Keratinocyte (primary cell): ENCODE data around the gene DBNL. TPM values are rescaled to one million over a fixed set of nuclear protein-coding genes. Genes with fewer than 3 reads are reported as not detected.

Experiments used
- DNase-seq: peaks from one replicate; pipeline ENCODE4 v3.0.0-alpha.2; 2011; ENCODE audit warnings: low read depth, missing footprints, low spot score
- FAIRE-seq: peaks from 2 replicates; lab custom pipeline; 2011; peaks lifted over from hg19 to GRCh38; lab: Jason Lieb, UNC
- H2AFZ ChIP-seq: 2 replicates; pipeline ENCODE4 v1.6.0; 2012; ENCODE audit warnings: low read length, control low read depth, inconsistent platforms; ENCODE audit not compliant: control insufficient read depth
- H3K27ac ChIP-seq: 2 replicates; pipeline ENCODE4 v1.5.1; 2011; ENCODE audit warnings: low read length; ENCODE audit not compliant: control insufficient read depth, insufficient read depth
- H3K27me3 ChIP-seq: 3 replicates; pipeline ENCODE4 v1.6.0; 2011; ENCODE audit warnings: low read length; ENCODE audit not compliant: control insufficient read depth, insufficient read depth; ENCODE audit errors: extremely low read depth
- H3K36me3 ChIP-seq, 2 experiments: 2 replicates in 1 of 2; 3 replicates in 1 of 2; pipeline ENCODE4 v1.5.1; 2011; ENCODE audit warnings: low read length in 2 of 2, mild to moderate bottlenecking in 1 of 2; ENCODE audit not compliant: control insufficient read depth in 2 of 2, insufficient read depth in 2 of 2; ENCODE audit errors: extremely low read depth in 1 of 2
- H3K4me1 ChIP-seq: 3 replicates; pipeline ENCODE4 v1.5.1; 2011; ENCODE audit warnings: low read length; ENCODE audit not compliant: control insufficient read depth, insufficient read depth; ENCODE audit errors: extremely low read depth
- H3K4me2 ChIP-seq: 3 replicates; pipeline ENCODE4 v1.6.0; 2011; ENCODE audit warnings: low read depth, low read length; ENCODE audit not compliant: control insufficient read depth, insufficient read depth; ENCODE audit errors: extremely low read depth
- H3K4me3 ChIP-seq, 3 experiments: fragments of 200-600 bp in 1 of 3; sonication (generic) in 1 of 3; 2 replicates in 2 of 3; 3 replicates in 1 of 3; pipeline ENCODE4 v1.5.1; 2011 to 2016; ENCODE audit warnings: low read length in 3 of 3, mild to moderate bottlenecking in 3 of 3, control low read depth in 2 of 3, inconsistent platforms in 1 of 3, low read depth in 1 of 3, mixed read lengths in 1 of 3, mixed run types in 1 of 3, moderate library complexity in 1 of 3; ENCODE audit not compliant: control insufficient read depth in 2 of 3, insufficient read depth in 2 of 3; ENCODE audit errors: extremely low read depth in 1 of 3
- H3K79me2 ChIP-seq: 2 replicates; pipeline ENCODE4 v1.6.0; 2012; ENCODE audit warnings: low read length; ENCODE audit not compliant: control insufficient read depth, insufficient read depth
- H3K9ac ChIP-seq: 3 replicates; pipeline ENCODE4 v1.6.0; 2011; ENCODE audit warnings: low read length; ENCODE audit not compliant: control insufficient read depth, insufficient read depth; ENCODE audit errors: extremely low read depth
- H3K9me1 ChIP-seq: 3 replicates; pipeline ENCODE4 v1.6.0; 2011; ENCODE audit warnings: low read length; ENCODE audit not compliant: control insufficient read depth, insufficient read depth; ENCODE audit errors: extremely low read depth
- H3K9me3 ChIP-seq: 2 replicates; pipeline ENCODE4 v1.5.1; 2012; ENCODE audit warnings: low read depth, low read length; ENCODE audit not compliant: control insufficient read depth
- H4K20me1 ChIP-seq: 3 replicates; pipeline ENCODE4 v1.6.0; 2011; ENCODE audit warnings: low read length; ENCODE audit not compliant: control insufficient read depth, insufficient read depth; ENCODE audit errors: extremely low read depth
- CTCF ChIP-seq, 3 experiments: IDR thresholded peaks in 1 of 3; conservative IDR thresholded peaks in 1 of 3; optimal IDR thresholded peaks in 1 of 3; 2 replicates in 2 of 3; 3 replicates in 1 of 3; pipeline versions ENCODE3 to v1.5.1; 2011; ENCODE audit warnings: low read length in 3 of 3, mild to moderate bottlenecking in 3 of 3, moderate library complexity in 2 of 3, control low read depth in 1 of 3, inconsistent platforms in 1 of 3; ENCODE audit not compliant: insufficient read depth in 2 of 3; ENCODE audit errors: extremely low read depth in 1 of 3
- EZH2 ChIP-seq: IDR thresholded peaks from one replicate; pipeline ENCODE4 v1.6.1; 2012; ENCODE audit warnings: inconsistent platforms, mild to moderate bottlenecking, low read length, moderate library complexity
- dilution Hi-C: fragments of 300-500 bp; cut with MboI; formaldehyde crosslinking; loops from one replicate; pipeline ENCODE4 v1.7.0; 2020; ENCODE audit warnings: low sequenced_read_pairs; ENCODE audit not compliant: extremely low pct_ligation_motif_present
- polyA plus RNA-seq, 5 experiments: library from polyadenylated mRNA; depleted of rRNA in 3 of 5; stranded (reverse) in 3 of 5; stranded (forward) in 1 of 5; unstranded in 1 of 5; fragments of >200 nt; gene quantifications; 1 replicate in 1 of 5; 2 replicates in 3 of 5; 3 replicates in 1 of 5; pipeline versions ENCODE4 v1.2.1 to v1.2.3, GENCODE V29; 2011 to 2012; ENCODE audit warnings: missing spikeins in 2 of 5, low read depth in 1 of 5, low replicate concordance in 1 of 5

The DBNL gene
- polyA plus RNA-seq, 1 donor (not counting 4 experiments of a cell fraction or from before 2014, with no cell fraction given): 76.1 TPM

- H3K4me3 ChIP-seq: no peak overlapping the region
- H3K27me3 ChIP-seq: no peaks in the 10 kb centered on the region
- H3K27ac ChIP-seq: no peak overlapping the region
- no peaks in the 10 kb centered on the region for H4K20me1 ChIP-seq
- H2AFZ ChIP-seq: no peak overlapping the region
- DNase-seq (no peak), FAIRE-seq (no peak)
- no peak overlapping the region for H3K9ac ChIP-seq
- TF ChIP-seq EZH2 (no peak), CTCF (optimal IDR thresholded peaks at IDR 0.05 in 1 of 3, IDR thresholded peaks at IDR 0.05 in 1 of 3, conservative IDR thresholded peaks at IDR 0.05 in 1 of 3; ENCODE audit: extremely low read depth in 1 of 3, insufficient read depth in 2 of 3, low read length in 3 of 3) (no peak)
- H3K9me1 ChIP-seq: no peaks in the 10 kb centered on the region
- dilution Hi-C loops: no loop called here
- no peaks in the 10 kb centered on the region for H3K9me3 ChIP-seq
- no peak overlapping the region for H3K4me2 ChIP-seq
- no peaks in the 10 kb centered on the region for H3K79me2 ChIP-seq
- H3K4me1 ChIP-seq: peaks cover 11% of the 10 kb centered on the region
- no peaks in the 10 kb centered on the region for H3K36me3 ChIP-seq
Measured at GRCh38 chr7:44086627-44087026, 42.1 kb downstream of the DBNL start.

- Histone ChIP-seq H3K4me2 (no peak overlapping the region), H3K27ac (no peak overlapping the region), H3K9me3 (no peaks in the 10 kb centered on the region), H3K27me3 (no peaks in the 10 kb centered on the region), H3K9ac (no peak overlapping the region), H3K36me3 (no peaks in the 10 kb centered on the region), H2AFZ (no peak overlapping the region), H3K4me3 (no peak overlapping the region), H3K9me1 (no peaks in the 10 kb centered on the region), H4K20me1 (no peaks in the 10 kb centered on the region), H3K79me2 (no peaks in the 10 kb centered on the region), H3K4me1 (peaks cover 8% of the 10 kb centered on the region)
- TF ChIP-seq CTCF (optimal IDR thresholded peaks at IDR 0.05 in 1 of 3, IDR thresholded peaks at IDR 0.05 in 1 of 3, conservative IDR thresholded peaks at IDR 0.05 in 1 of 3; ENCODE audit: extremely low read depth in 1 of 3, insufficient read depth in 2 of 3, low read length in 3 of 3) (no peak), EZH2 (no peak)
- DNase-seq (no peak), FAIRE-seq (no peak)
- dilution Hi-C loops: no loop called here
Measured at GRCh38 chr7:44087911-44088838, 43.7 kb downstream of the DBNL start.
